SK-N-SH treated with all-trans-retinoic acid at 6 μM for 48 hours (cell line): Measurements from ENCODE around the gene F13B.

Source experiments
- ATAC-seq: fragments of 200-7000 bp; cut with Tn5 transposase; 3 replicates; pipeline ENCODE4 v1.9.1; 2020; ENCODE audit warnings: mild to moderate bottlenecking, moderate library complexity
- ARNTL ChIP-seq: fragments of 450-650 bp; formaldehyde crosslinking; IDR thresholded peaks from 2 replicates; pipeline ENCODE4 v1.5.0; 2020; ENCODE audit warnings: low read depth, mild to moderate bottlenecking, moderate library complexity, borderline replicate concordance
- BACH2 ChIP-seq: fragments of 250-450 bp; sonication (Bioruptor Pico); IDR thresholded peaks from 2 replicates; pipeline ENCODE4 v1.9.0; 2021; ENCODE audit warnings: mild to moderate bottlenecking, borderline replicate concordance
- CREB5 ChIP-seq: fragments of 250-450 bp; sonication (Bioruptor Pico); IDR thresholded peaks from 2 replicates; pipeline ENCODE4 v1.5.1; 2020; ENCODE audit warnings: low read depth, mild to moderate bottlenecking, moderate library complexity
- CSDC2 ChIP-seq: fragments of 250-450 bp; sonication (Bioruptor Pico); IDR thresholded peaks from 2 replicates; pipeline ENCODE4 v1.5.0; 2020; ENCODE audit warnings: mild to moderate bottlenecking, moderate library complexity
- ESRRG ChIP-seq: fragments of 250-450 bp; sonication (Bioruptor Pico); IDR thresholded peaks from 2 replicates; pipeline ENCODE4 v1.6.1; 2021; ENCODE audit warnings: mild to moderate bottlenecking
- GLIS3 ChIP-seq: fragments of 250-450 bp; sonication (Bioruptor Pico); IDR thresholded peaks from 2 replicates; pipeline ENCODE4 v1.5.0; 2020; ENCODE audit warnings: mild to moderate bottlenecking, moderate library complexity
- ISL1 ChIP-seq: fragments of 250-450 bp; sonication (Bioruptor Pico); IDR thresholded peaks from 2 replicates; pipeline ENCODE4 v2.1.2; 2022; ENCODE audit warnings: mild to moderate bottlenecking, moderate library complexity
- OSR1 ChIP-seq: fragments of 250-450 bp; sonication (Bioruptor Pico); IDR thresholded peaks from 2 replicates; pipeline ENCODE4 v1.8.0; 2022; ENCODE audit warnings: moderate library complexity, mild to moderate bottlenecking, inconsistent platforms
- PPARA ChIP-seq: fragments of 250-450 bp; sonication (Bioruptor Pico); IDR thresholded peaks from 2 replicates; pipeline ENCODE4 v1.5.0; 2020; ENCODE audit warnings: mild to moderate bottlenecking, borderline replicate concordance
- RARB ChIP-seq: fragments of 250-450 bp; sonication (Bioruptor Pico); IDR thresholded peaks from 2 replicates; pipeline ENCODE4 v1.8.0; 2021; ENCODE audit warnings: mild to moderate bottlenecking, moderate library complexity
- SNAI2 ChIP-seq: fragments of 250-450 bp; sonication (Bioruptor Pico); IDR thresholded peaks from 2 replicates; pipeline ENCODE4 v1.5.0; 2020; ENCODE audit warnings: mild to moderate bottlenecking, moderate library complexity
- TCF4 ChIP-seq: fragments of 250-450 bp; sonication (Bioruptor Pico); IDR thresholded peaks from 2 replicates; pipeline ENCODE4 v1.8.0; 2021; ENCODE audit warnings: mild to moderate bottlenecking, moderate library complexity, borderline replicate concordance
- TOX ChIP-seq: fragments of 250-450 bp; sonication (Bioruptor Pico); IDR thresholded peaks from 2 replicates; pipeline ENCODE4 v1.8.0; 2021; ENCODE audit warnings: mild to moderate bottlenecking, moderate library complexity, borderline replicate concordance
- ZC3H10 ChIP-seq: fragments of 250-450 bp; sonication (Bioruptor Pico); IDR thresholded peaks from 2 replicates; pipeline ENCODE4 v1.5.1; 2021; ENCODE audit warnings: mild to moderate bottlenecking, moderate library complexity
- ZFP3 ChIP-seq: fragments of 250-450 bp; sonication (Bioruptor Pico); IDR thresholded peaks from 2 replicates; pipeline ENCODE4 v1.5.0; 2020; ENCODE audit warnings: mild to moderate bottlenecking, moderate library complexity
- ZFP30 ChIP-seq: fragments of 450-650 bp; formaldehyde crosslinking; IDR thresholded peaks from 2 replicates; pipeline ENCODE4 v1.5.0; 2022; ENCODE audit warnings: mild to moderate bottlenecking, moderate library complexity
- ZNF565 ChIP-seq: fragments of 450-650 bp; formaldehyde crosslinking; conservative IDR thresholded peaks from 2 replicates; pipeline ENCODE4 v1.5.0; 2020; ENCODE audit warnings: low read depth, mild to moderate bottlenecking, moderate library complexity
- ZNF70 ChIP-seq: fragments of 450-650 bp; formaldehyde crosslinking; IDR thresholded peaks from 2 replicates; pipeline ENCODE4 v1.5.0; 2020; ENCODE audit warnings: mild to moderate bottlenecking, moderate library complexity
- ZNF8 ChIP-seq: fragments of 450-650 bp; formaldehyde crosslinking; IDR thresholded peaks from 2 replicates; pipeline ENCODE4 v1.5.0; 2020; ENCODE audit warnings: mild to moderate bottlenecking, moderate library complexity
- TF ChIP-seq, protein P1 (sequence below): fragments of 250-450 bp; sonication (Bioruptor Pico); IDR thresholded peaks from 2 replicates; pipeline ENCODE4 v1.8.0; 2020; ENCODE audit warnings: mild to moderate bottlenecking, moderate library complexity, borderline replicate concordance
- TF ChIP-seq, protein P2 (sequence below): fragments of 250-450 bp; sonication (Bioruptor Pico); IDR thresholded peaks from 2 replicates; pipeline ENCODE4 v1.5.1; 2021; ENCODE audit warnings: mild to moderate bottlenecking, moderate library complexity

Gene F13B

GRCh38 chr1:197041486-197042353, 25.3 kb downstream of the F13B start:
- ATAC-seq = peak; percentile 77
- TF ChIP-seq ISL1 (no peak), PPARA (no peak), ZNF8 (CRISPR knock-in tag) (no peak), GLIS3 (no peak), ARNTL (CRISPR knock-in tag) (no peak), RARB (no peak), CSDC2 (no peak), ZFP3 (CRISPR knock-in tag) (no peak), SNAI2 (CRISPR knock-in tag) (no peak), BACH2 (no peak), ZC3H10 (CRISPR knock-in tag) (no peak), ZNF565 (CRISPR knock-in tag) (no peak), ZFP30 (CRISPR knock-in tag) (no peak), TOX (no peak), TCF4 (CRISPR knock-in tag) (no peak)
- TF ChIP-seq, protein P1, sequence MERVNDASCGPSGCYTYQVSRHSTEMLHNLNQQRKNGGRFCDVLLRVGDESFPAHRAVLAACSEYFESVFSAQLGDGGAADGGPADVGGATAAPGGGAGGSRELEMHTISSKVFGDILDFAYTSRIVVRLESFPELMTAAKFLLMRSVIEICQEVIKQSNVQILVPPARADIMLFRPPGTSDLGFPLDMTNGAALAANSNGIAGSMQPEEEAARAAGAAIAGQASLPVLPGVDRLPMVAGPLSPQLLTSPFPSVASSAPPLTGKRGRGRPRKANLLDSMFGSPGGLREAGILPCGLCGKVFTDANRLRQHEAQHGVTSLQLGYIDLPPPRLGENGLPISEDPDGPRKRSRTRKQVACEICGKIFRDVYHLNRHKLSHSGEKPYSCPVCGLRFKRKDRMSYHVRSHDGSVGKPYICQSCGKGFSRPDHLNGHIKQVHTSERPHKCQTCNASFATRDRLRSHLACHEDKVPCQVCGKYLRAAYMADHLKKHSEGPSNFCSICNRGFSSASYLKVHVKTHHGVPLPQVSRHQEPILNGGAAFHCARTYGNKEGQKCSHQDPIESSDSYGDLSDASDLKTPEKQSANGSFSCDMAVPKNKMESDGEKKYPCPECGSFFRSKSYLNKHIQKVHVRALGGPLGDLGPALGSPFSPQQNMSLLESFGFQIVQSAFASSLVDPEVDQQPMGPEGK (CRISPR knock-in tag) = no peak
- TF ChIP-seq, protein P2, sequence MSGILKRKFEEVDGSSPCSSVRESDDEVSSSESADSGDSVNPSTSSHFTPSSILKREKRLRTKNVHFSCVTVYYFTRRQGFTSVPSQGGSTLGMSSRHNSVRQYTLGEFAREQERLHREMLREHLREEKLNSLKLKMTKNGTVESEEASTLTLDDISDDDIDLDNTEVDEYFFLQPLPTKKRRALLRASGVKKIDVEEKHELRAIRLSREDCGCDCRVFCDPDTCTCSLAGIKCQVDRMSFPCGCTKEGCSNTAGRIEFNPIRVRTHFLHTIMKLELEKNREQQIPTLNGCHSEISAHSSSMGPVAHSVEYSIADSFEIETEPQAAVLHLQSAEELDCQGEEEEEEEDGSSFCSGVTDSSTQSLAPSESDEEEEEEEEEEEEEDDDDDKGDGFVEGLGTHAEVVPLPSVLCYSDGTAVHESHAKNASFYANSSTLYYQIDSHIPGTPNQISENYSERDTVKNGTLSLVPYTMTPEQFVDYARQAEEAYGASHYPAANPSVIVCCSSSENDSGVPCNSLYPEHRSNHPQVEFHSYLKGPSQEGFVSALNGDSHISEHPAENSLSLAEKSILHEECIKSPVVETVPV (CRISPR knock-in tag) = no peak

DNA sequence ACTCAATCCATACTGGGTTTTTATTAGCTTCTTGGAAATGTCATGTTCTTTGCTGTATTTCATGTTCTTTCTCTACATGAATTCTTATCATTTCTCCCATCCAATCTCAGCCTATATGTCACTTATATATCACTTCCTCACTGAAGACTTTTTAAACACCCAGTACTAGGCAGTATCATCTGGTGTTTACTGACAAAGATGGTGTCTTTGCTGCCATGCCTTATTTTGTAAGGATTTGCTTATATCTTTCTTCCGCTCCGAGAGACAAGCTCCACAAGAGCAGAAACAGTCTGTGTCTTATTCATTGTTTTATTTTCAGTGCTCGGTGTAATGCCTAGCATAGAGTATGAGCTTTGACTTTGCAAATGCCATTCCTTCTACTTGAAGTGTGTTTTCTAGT, 30.2 kb downstream of the F13B start:
- TF ChIP-seq GLIS3 (no peak), ESRRG (CRISPR knock-in tag) (no peak), ZNF70 (CRISPR knock-in tag) (no peak), PPARA (no peak), BACH2 (no peak), OSR1 (CRISPR knock-in tag) (no peak)
- TF ChIP-seq, protein P2 (CRISPR knock-in tag) = no peak
- TF ChIP-seq, protein P1 (CRISPR knock-in tag) = no peak
- no peak for ATAC-seq

DNA sequence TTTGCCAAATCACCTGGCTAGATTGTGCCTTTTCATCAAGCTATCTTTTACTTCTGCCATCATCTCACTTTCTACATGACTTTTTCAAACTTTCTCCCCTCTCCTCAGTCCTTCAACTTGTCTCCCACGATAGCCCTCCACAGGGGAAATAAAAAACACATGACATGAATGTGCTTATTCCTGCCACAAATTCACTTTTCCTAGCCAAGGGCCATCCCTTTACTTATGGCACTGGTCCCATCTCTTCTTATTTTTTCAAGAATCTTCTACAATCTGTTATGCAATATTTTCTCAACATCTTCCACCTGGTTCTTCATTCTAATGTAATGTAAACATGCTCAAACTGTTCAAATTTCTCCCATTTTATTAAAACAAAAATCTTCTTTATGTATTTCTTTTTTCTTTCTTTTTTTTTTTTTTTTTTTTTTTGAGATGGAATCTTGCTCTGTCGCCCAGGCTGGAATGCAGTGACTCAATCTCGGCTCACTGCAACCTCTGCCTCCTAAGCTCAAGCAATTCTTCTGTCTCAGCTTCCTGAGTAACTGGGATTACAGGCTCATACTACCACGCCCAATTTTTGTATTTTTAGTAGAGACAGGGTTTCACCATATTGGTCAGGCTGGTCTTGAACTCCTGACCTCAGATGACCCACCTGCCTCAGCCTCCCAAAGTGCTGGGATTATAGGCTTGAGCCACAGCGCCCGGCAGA, 32.3 kb downstream of the F13B start:
- ATAC-seq = peak; percentile 93

GRCh38 chr1:197029749-197030148, 37.3 kb downstream of the F13B start:
- peak; percentile 65 for ATAC-seq
- TF ChIP-seq ZNF565 (CRISPR knock-in tag) (no peak), ZFP3 (CRISPR knock-in tag) (no peak), TOX (no peak), RARB (no peak), CSDC2 (no peak), BACH2 (no peak), ARNTL (CRISPR knock-in tag) (no peak), SNAI2 (CRISPR knock-in tag) (no peak), TCF4 (CRISPR knock-in tag) (no peak), ZNF70 (CRISPR knock-in tag) (no peak), PPARA (no peak), CREB5 (CRISPR knock-in tag) (no peak), ZFP30 (CRISPR knock-in tag) (no peak), ZC3H10 (CRISPR knock-in tag) (no peak)
- TF ChIP-seq, protein P1 (CRISPR knock-in tag) = no peak
- TF ChIP-seq, protein P2 (CRISPR knock-in tag) = no peak
